Uterus (tissue), 2 donors: ENCODE measurements around the gene MEP1B.

ENCODE experiments used
- POLR2A ChIP-seq, 2 donors: fragments of 450-650 bp; IDR thresholded peaks; one replicate each; pipeline ENCODE4 v1.6.1; 2016; ENCODE audit warnings: antibody characterized with exemption in 2 of 2, mild to moderate bottlenecking in 1 of 2, moderate library complexity in 1 of 2
- TF ChIP-seq, protein P1 (sequence below), 4 experiments: fragments of 200-600 bp in 2 of 4; fragments of 450-650 bp in 2 of 4; sonication (generic) in 2 of 4; IDR thresholded peaks; one replicate each; pipeline ENCODE4 v1.5.1; 2016 to 2019; ENCODE audit warnings: antibody characterized with exemption in 4 of 4, mild to moderate bottlenecking in 2 of 4, moderate library complexity in 1 of 4

DNA sequence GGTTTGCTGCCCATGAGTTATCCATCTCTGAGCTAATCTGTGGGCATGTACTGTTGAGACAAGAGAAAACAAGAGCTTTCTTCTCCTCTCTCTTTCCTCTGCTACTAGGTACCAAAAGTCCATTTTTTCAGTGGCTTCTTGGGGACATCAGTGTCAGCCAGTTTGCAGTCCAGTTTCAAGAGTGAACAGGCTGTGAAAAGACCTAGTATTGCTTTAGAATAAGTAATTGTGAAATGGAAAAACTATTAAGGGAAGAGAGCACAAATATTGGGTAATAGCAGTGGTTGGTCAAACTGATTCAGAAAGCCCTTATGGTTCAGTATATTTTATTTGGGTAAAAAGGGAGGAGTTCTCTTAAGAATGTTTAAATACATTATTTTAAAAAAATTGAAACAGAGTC, 33.0 kb upstream of the MEP1B start:
- TF ChIP-seq, protein P1, sequence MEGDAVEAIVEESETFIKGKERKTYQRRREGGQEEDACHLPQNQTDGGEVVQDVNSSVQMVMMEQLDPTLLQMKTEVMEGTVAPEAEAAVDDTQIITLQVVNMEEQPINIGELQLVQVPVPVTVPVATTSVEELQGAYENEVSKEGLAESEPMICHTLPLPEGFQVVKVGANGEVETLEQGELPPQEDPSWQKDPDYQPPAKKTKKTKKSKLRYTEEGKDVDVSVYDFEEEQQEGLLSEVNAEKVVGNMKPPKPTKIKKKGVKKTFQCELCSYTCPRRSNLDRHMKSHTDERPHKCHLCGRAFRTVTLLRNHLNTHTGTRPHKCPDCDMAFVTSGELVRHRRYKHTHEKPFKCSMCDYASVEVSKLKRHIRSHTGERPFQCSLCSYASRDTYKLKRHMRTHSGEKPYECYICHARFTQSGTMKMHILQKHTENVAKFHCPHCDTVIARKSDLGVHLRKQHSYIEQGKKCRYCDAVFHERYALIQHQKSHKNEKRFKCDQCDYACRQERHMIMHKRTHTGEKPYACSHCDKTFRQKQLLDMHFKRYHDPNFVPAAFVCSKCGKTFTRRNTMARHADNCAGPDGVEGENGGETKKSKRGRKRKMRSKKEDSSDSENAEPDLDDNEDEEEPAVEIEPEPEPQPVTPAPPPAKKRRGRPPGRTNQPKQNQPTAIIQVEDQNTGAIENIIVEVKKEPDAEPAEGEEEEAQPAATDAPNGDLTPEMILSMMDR (IDR thresholded peaks at IDR 0.05) = no peak
- no peak for TF ChIP-seq POLR2A (IDR thresholded peaks at IDR 0.05)
